GM21529 (cell line): ENCODE measurements around the gene GARIN5B.

Experiments used
- ATAC-seq: cut with Tn5 transposase; IDR thresholded peaks from one replicate; pipeline ENCODE4 v1.9.1; 2021; ENCODE audit not compliant: unreplicated experiment

GARIN5B gene

DNA sequence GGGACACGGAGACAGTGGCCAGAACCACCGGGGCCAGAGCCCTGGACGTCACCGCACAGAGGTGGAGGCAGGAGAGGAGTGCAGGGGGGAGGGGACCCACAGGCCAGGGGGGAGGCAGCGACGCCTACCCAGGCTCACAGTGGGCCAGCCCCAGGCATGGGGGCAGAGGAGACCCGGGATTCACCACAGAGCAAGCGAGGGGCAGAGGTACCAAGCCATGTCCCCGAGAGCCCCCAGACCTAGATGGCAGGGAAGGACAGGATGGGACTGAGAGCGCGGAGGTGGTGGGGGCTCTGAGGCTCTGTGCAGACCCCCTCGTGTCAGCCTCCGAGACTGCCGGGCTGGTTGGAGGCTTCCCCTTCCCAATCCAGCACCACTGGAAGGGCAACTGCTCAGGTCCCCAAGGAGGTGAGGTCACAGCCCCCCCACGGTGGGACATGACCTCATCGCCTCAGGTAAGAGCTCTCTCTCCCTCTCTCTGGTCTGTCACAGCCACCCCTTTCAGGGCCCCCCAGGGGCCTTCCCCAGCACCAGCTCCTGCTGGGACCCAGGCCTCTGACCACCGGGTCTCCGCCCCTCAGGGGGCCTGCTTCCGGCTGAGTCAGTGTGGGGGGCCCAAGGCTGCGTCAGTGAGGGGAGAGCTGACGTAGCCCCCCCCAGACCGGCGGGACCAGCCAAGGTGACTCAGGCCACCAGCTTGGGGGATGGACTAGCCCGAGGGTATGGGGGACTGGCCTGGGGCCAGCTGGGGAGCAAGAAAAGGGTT, 9.4 kb upstream of the GARIN5B start:
- ATAC-seq, result no peak

GRCh38 chr19:55370305-55370988, 7.4 kb upstream of the GARIN5B start, which contains the start of gene IL11:
TSS of gene IL11 (minus strand) at chr19:55370463. CDS start at chr19:55370310, 153 bp downstream.
- no peak for ATAC-seq

GRCh38 chr19:55369653-55370304, 6.7 kb upstream of the GARIN5B start:
- no peak for ATAC-seq

DNA sequence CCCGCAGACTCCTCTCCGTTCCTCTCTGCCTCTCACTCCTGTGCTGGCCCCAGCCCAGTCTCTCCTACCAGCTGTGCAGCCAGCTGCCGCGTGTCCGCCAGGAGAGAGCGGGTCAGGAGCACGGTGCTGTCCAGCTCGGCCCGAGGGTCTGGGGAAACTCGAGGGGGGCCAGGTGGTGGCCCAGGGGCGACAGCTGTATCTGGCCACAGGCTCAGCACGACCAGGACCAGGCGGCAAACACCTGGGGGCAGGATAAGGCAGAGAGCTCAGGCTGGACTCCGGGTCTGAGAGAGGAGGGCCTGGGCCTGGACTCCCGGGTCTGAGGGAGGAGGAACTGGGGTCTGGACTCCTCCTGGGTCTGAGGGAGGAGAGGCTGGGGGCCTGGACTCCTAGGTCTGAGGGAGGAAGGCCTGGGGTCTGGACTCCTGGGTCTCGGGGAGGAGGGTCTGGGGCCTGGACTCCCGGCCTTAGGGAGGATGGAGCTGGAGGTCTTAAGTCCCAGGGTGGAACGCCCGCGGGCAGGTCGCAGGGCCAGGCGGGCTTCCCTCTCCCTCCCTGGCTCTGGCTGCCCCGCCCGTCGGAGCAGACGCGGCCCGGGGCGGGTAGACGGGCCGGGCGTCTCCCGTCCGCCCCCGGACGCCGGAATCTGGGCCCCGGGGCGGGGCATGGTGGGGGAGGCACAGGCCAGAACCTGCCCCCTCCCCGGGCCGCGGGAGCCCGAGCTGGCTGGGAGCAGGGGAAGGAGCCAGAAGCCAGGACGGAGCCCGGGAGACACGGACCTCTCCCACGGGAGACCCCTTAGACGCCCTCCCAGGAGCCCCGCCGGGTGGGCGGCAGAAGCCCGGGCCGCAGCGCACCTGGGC, 5.9 kb upstream of the GARIN5B start:
- no peak for ATAC-seq

GRCh38 chr19:55368106-55368505, 5.0 kb upstream of the GARIN5B start:
- no peak for ATAC-seq

DNA sequence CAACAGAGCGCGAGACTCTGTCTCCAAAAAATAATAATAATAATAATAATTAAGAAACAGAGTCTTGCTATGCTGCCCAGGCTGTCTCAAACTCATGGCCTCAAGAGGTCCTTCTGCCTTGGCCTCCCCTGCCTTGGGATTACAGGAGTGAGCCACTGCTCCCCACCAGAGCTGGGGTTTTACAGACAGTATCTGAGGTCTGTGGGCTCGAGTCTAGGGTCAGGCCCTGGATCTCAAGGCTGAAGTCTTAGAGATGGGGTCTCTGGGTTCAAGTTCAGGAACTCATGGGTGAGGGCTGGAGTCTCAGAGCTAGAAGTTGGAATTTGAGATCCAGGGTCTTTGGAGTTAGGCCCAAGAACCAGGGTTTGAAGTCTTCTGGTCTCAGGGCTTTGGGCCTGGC, 3.7 kb upstream of the GARIN5B start:
- ATAC-seq, result no peak

- ATAC-seq, result no peak
Measured at GRCh38 chr19:55365964-55366363, 2.9 kb upstream of the GARIN5B start.

DNA sequence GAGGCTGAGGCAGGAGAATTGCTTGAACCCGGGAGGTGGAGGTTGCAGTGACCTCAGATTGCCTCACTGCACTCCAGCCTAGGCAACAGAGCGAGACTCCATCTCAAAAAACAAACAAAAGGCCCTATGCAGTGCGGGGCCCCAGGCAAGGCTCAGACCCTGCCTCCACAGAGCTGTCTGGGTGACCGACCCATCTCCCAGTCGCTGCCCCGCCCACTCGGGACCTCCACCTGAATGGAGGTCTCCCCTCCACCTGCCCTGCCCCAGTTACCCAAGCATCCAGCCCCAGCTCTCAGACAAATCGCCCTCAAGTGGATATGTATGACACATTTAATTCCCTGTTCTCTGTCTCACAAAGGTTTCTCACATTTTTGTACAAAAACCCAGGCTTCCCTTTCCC, 2.2 kb upstream of the GARIN5B start:
- no peak for ATAC-seq

- no peak for ATAC-seq
Measured at GRCh38 chr19:55362174-55362989, 678 bp downstream of the GARIN5B start.

DNA sequence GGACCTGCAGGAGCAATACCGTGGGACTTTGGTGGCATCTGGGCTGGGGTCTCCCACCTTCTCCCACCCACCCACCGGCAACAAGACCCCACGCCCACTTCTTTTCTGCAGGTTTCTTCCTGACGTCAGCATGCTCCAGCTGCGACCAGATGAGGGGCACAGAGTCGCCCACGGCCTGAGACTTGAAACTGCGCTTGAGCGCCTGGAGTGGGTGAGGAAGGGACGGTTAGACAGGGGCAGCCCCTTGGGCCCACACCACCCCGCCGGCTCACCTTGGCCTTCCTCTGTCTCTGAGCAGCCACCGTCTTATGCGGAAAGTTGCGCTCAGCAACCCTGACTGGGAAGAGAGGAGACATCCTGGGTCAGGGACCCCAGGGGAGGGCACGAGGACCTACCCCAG, 2.2 kb downstream of the GARIN5B start:
- no peak for ATAC-seq

DNA sequence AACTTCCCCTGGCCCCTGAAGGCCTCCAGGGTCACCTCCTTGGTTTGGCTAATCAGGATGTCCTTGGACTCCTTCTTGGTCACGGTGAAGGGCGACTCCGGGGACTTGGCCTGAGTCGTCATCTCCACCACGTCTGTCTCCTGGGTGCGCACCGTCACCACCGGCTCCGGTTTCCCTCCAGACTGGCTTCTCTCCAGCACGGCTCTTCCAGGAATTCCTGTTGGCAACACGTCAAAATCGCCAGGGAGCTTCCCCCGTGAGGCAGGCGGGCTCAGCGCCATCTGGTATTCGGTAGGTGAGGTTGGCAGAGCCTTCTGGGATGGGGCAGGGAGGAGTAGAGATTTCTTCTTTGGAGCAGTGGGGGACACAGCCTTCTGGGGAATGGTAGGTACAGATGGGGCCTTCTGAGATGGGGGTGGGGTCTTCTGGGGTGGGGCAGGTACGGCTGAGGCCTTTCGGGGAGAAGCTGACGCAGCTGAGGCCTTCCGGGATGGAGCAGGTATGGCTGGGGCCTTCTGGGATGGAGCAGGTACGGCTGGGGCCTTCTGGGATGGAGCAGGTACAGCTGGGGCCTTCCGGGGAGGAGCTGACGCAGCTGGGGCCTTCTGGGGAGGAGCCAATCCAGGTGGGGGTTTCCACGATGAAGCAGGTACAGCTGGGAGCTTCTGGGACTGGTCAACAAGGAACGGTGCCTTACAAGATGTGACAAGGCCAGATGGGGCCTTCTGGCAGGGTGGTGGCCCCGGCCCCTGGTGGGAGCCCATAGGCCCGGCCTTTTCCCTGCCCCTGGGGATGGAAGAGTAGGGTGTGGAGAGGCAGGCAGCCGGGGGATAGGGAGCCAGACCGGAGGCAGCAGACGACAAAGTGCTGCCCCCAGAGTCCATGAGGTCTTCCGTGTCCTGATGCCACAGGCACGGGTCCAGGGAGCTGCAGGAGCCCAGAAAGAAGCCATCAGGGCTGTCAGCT, 3.8 kb downstream of the GARIN5B start:
- no peak for ATAC-seq

DNA sequence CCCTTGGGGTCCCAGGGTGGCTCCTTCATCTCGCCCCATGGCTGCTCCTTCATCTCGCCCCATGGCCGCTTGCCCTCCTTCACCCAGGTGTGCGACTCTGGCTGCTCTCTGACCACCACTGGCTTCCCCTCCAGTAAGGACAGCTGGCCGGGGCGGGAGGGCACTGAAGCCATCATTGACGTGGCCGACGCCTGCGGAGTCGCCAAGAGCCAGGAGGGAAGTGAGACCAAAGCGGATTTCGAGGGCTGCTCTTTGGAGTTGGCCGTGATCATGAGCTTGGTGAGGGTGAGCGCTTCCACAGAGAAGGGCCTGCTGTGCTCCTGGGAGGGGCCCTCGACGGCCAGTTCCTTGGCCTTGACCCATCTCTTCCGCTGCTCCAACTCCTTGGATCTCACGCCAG, 4.6 kb downstream of the GARIN5B start:
- no peak for ATAC-seq

- ATAC-seq, result no peak
Measured at GRCh38 chr19:55355213-55355821, 7.7 kb downstream of the GARIN5B start.

- ATAC-seq, result no peak
Measured at GRCh38 chr19:55354698-55355212, 8.3 kb downstream of the GARIN5B start, which contains the start of gene COX6B2. TSS of gene COX6B2 (minus strand) at chr19:55354719. CDS start at chr19:55354521, 198 bp downstream.

DNA sequence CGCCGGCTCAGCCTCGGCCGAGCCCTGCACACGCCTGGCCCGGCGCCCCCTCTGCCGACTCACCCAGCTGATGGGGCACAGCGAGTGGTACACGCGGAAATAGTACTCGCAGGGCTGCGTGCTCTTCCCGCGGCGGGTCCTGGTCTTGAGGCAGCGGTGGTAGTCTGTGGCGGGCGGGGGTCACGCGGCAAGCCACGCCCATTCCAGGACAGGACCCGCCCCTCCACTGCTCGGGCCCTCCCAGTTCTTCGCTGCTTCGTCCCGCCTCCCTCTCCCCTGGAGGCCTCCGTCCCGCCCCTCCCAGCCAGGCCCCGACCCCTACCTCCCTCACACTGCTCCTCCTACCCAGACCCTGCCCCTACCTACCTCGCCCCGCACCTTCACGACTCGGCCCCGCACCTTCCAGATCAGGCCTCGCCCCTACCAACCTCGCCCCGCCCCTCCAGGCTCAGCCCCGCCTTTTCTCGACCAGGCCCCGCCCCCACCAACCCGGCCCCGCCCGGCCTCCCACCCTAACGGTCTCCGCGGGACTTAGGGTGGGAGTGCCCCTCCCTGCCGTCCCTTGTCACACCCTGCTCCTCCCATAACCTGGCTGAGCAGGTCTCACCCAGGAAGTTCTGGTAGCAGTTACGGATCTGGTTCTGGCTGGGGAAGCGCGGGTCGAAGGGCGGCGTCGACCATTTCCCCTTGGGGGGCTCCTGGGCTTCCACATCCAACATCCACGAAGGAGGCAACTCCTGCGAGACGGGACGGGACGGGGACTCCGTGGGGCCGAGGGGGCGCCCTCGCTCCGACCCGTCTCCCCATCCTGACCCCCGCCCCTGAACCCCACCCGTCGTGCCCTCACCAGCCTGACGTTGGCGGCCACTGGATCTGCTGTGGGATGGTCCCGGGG, 9.0 kb downstream of the GARIN5B start:
- no peak for ATAC-seq

DNA sequence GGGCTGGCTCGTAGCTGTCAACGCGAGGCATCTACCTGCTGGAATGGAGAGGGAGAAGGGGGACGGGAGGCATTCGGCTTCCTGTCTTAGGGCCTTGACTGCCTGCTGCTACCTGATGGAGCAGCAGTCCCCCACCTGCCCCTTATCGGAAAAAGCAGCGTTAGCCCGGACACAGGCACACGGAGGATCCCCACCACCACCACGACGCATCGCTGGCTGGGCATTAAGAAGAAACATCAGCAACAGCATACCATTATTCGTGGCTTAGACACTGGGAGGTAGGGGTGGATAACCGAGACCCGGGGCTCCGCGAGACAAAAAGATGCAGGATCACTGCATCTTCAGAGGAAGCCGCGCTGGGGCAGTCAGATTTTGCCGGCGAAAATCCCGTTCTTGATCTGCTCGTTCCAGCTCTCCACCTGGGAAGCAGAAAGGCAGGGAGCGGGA, 9.7 kb downstream of the GARIN5B start:
- ATAC-seq, result no peak

GRCh38 chr19:55352549-55353145, 10.4 kb downstream of the GARIN5B start:
- ATAC-seq, result no peak
